Activated CD8-positive, alpha-beta memory T cell treated with anti-CD3 and anti-CD28 coated beads for 48 hours (primary cell): ENCODE measurements around the gene KIF25.

Experiments
- DNase-seq, 3 experiments: peaks; one replicate each; pipeline ENCODE4 v3.0.0-alpha.2; 2020; ENCODE audit warnings: low read depth in 2 of 3, low spot score in 2 of 3

KIF25 gene

DNA sequence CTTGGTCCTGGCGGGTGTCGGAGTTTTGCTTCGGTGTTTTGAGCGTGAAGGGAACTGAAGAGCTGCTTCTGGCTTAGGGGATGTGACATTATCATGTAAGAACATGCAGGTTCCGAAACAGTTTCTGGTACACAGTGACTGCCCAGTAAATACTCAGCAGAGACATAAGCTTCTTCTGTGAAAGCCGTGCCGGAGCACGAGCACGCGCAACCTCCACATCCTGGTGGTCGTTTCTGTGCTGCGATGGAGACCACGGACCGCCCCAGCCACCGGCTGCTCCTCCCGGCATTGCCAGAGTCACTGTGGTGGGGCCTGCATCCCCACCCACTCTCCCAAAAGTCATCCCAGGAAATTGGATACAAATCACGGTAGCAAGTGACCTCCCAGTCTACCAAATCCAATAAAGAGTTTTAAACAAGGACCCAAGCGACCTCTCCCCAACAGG lies 18.7 kb downstream of the KIF25 start:
- DNase-seq: no peak

DNA sequence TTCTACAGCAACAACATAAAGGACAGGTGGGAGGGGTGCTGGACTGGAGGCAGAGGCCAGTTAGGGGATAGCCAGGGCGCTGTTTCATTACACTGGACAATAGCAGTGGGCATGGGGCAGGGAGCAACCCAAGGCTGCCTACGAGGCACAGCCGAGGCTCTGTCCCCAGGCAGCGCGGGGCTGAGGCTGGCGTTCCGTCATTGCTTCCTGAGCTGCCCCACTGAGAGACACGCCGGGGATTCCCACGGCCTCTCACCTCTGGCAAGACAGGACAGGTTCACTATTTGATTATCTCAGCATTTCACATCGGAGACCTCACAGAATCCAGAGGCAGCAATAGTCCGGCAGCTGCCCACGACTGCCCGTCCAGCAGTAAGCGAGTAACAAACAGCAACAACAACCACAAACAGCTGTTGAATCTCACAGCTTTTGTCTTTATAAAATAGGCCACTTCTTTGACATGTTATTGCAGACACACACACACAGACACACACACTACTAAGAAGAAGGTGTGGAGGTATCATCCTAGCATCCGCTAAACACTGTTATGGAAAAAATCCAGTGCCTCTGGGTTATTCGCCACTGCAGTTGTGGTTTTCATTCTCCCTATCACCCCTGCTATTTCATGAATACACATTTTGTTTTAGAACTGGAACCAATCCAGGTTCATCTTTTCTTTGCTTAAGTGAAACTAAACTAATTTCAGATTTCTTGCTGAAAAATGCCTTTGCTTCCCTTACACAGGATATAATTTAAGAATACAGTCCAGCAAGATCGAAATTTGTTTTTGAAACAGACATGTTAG lies 19.5 kb downstream of the KIF25 start:
- DNase-seq: no peak

DNA sequence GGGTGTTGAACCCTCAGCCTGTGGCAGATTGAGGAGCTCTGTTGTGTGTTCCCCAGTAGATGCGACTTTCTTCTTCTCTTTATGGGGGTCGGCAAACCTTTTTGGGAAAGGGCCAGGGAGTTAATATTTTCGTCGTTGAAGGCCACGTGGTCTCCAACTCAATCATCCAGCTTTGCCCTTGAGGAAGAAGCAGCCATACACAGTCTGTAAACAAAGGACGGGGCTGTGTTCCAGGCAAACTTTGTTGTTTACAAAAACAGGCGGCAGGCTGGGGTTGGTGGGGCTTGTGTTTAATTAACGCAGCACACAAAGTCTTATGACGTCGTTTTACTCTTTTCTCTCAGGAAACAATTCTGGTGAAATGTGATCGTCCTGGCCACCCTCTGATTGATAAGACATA lies 20.2 kb downstream of the KIF25 start:
- no peak for DNase-seq

DNA sequence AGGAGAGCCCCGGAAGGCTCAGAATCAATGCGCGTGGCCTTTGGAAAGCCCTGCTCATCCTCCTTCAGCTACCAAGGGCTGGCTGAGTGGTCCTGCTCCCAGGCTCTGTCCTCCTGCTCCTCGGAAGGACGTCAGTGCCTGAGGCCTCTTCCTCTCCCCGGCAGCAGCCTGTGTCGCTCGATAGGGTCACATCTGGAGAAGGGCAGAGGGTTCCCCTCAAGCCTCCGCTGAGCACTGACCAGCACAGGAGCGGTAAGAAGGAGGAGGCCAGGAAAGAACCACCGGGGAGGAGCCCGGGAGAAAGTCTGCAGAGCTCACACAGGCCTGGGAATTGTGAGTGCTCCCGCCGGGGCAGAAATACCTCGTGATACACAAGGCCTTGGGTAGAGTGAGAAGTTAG lies 21.2 kb downstream of the KIF25 start:
- no peak for DNase-seq

DNA sequence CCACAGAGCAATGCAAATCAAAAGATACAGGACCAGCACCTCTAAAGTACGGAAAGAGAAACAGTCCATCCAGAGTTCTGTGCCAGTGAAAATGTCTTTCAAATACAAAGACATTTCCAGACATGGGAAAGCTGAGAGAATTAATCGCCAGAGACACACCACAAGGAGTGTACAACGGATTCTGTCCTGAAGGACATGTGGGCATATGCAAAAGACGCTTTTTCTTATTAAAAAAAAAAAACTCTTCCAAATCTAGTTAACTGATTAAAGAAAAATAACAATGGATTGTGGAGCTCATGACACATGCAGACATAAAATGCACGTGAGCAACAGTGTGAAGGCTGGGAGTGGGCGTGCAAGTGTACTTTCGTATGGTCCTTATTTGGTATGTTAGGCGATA lies 22.8 kb downstream of the KIF25 start:
- DNase-seq: no peak

DNA sequence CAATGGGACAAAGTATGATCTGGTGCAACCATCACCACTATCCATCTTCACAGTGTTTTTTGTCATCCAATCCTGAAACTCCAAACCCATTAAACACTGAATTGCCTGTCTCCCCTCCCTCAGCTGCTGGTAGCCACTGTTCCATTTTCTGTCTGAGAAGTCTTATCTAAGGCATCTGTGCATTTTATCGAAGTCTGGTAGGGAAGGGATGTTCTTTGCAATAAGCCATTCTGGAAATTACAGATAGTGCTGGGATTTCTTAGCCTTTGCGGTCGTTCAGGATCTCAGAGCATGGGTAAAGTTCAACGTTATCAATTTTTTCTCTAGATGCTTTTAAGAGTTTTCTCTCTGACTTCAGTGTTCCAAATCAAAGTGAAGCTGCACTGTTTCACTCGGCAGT lies 24.1 kb downstream of the KIF25 start:
- no peak for DNase-seq

DNA sequence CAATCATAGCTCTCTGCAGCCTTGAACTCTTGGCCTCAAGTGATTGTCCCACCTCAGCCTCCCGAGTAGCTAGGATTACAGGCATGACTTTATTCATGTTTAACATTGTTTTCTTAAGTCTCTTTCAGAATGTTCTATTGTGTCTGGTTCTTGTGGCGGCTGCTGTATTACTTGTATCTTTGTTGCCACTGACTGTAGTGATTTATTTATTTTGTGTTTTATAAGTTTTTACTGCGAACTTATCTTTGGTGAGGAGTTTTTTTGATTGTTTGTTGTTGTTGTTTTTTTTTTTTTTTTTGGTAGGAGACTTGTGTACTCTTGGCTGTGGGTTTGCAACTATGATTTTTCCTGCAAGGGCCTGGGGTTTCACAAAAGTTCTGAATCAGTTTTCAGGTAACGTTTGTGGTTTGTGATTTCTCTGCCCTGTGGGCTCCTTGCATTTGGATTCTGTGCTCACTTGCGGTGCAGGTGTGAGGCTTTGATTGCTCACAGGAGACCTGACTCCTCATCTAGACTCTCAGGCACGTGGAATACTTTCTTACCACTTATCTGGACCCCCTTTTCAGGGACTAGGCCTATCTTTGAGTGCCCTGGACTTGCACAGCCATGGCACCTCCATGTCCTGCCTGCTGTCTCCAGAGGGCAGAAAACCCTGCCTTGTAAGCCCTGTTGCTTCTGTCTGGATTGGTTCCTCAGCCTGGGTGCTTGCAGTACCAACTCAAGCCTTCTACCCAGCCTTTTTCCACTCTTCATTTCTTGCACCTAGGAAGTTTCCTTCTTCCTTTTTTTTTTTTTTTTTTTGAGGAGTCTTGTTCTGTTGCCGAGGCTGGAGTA lies 25.2 kb downstream of the KIF25 start:
- DNase-seq: no peak

DNA sequence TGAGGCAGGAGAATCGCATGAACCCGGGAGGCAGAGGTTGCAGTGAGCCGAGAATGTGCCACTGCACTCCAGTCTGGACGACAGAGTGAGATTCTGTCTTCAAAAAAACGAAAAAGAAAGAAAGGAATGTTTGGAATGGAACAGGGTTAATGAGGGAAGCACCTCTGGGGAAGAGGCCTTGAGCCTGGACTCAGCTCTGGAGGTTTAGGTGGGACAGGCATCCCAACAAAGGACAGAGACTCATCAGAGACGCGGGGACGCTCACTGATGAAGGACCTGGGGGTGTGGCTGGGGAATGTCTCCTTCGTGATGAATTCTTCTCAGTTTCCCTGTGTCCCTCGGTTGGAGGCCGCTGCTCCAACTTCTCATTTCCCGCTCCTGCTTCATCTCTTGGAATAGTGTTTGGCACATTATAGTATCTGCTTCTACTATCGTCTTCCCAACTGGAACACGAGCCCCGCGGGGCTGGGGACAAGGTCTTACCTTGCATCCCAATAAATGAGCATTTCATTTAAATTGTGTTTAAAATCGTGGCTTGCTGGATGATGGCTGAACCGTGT lies 27.6 kb downstream of the KIF25 start:
- no peak for DNase-seq

DNA sequence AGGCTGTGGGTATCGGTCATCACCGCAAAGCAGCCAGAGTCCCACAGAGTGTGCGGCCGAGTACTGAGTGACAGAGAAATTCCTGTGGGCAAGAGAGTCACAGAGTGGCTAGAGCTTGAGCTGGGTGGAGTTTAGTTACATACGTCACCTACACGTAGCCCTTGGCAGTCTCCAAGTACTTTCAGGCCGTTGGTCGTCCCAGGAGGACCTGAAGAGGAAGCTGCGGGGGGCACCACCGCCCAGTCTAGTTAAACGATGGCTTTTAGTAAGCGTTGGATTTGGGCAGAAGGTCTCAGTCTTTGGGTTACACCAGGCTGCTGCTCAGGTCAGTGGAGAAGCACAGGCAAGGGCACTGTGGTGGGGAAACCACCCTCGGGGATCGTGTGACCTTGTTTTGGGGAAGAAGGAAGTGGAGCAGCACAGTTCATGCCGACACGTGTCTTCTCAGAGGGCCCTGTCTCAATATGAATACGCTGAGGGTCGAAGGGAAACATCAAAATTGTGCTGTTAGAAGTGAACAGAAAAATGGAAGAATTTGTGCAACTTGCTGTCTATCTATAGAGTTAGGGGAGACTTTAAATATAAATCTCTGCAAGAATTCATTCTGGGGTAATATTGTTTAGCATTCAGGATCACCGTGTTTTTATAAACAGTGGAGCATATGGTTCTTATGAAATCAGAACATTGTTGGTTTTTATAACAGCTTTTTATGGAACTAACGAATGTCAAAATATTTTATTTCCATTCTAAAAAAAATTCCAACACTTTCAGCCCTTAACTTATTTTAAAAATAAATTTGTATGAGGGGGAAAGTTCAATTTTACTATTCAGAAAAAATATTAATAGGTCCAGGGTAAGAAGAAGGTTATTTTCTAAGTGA lies 28.6 kb downstream of the KIF25 start:
- DNase-seq: no peak

DNA sequence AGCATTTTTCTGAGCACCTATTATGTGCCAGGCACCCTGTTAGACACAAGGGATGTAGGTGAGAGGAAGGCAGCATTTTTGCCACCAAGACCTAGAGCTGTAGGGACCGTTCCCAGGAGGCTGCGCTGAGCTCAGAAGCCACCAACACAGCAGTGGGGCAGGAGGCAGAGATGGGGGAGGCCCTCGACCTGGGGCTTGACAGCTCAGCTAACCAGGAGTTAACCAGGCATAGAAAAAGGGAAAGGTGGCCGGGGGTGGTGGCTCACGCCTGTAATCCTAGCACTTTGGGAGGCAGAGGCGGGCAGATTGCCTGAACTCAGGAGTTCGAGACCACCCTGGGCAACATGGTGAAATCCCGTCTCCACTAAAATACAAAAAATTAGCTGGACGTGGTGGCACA lies 29.5 kb downstream of the KIF25 start:
- DNase-seq: no peak

DNA sequence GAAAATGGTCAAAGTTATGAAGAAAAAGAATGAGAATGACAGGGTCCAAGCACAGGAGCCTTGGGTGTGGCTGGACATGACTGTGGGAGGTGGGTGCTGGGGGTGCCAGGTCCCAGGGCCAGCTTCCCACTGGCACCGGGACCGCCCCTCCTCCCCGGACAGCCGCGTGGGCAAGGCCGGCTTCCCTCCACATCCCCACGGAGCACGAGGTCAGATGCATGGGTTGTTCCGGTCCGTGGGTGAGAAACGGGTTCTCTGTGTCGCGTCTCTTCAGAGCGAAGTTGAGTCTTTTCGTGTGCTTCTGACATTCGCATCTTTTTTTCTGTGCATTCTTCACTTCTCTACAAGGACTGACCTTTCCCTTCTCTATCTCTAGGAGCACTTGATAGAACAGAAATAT lies 30.1 kb downstream of the KIF25 start:
- no peak for DNase-seq

DNA sequence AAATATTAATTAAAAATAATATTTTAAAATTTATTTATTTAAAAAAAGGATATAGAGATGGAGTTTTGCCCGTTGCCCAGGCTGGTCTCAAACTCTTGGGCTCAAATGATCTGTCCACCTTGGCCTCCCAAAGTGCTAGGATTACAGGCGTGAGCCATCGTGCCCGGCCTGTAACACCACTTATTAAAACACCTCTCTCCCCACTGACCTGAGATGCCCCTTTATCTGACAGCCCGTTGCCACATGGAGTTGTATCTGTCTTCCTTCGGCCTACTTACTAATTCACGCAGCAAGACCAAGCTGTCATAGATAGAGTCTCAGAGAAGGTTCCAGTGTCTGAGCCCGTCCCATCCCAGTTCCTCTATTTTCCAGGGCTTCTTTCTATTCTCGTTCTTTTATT lies 30.7 kb downstream of the KIF25 start:
- DNase-seq: no peak

DNA sequence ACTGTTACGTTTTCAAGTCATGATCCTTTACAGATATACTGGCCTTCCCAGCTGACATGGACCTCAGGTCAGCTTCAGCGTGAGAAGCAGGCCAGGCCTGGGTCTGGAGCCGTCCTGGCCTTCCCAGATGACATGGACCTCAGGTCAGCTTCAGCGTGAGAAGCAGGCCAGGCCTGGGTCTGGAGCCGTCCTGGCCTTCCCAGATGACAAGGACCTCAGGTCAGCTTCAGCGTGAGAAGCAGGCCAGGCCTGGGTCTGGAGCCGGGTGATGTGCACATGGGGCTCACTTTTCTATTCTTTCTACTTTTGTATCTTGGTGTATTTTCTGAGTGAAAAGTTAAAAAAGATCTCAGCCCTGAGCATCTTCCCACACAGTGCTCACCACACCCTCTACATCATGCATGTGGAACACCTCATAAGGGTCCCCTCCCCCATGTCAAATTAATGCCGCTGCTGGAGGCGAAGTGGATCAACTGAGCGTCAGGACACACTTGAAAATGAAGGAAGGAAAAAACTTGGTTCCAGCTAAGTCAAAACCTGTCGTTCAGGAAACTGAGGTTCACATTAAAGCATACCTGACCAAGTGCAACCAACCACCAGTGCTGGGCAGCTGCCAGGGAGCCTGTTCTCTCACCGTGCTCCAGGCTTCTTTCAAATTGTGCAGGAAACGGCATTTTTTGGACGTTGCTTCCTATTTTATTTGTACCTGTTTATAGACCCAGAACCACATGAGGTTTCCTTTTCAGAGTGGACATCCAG lies 32.2 kb downstream of the KIF25 start:
- no peak for DNase-seq

DNA sequence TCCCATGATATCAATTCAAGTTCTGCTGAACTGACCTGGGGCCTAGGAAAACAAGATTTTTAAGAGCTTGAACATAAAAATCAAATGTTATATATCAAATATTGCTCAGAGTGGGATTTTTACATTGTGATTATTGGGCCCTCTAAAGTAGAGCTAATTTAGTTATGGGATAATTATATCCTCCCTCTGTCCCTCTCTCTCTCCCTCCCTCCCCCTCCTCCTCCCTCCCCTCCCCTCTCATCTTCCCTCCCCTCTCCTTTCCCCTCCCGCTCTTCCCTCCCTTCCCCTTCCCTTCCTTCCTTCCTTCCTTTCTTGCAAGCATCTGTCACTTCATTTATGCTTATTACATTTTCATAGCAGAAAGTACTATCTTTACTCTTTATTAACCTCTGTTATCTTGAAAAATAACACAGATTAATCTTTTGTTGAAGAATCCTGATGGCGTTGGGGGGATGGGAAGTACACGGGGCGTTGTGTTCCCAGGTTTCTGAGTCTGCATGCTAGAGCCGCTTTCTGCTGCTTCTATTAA lies 32.8 kb downstream of the KIF25 start:
- DNase-seq: no peak

DNA sequence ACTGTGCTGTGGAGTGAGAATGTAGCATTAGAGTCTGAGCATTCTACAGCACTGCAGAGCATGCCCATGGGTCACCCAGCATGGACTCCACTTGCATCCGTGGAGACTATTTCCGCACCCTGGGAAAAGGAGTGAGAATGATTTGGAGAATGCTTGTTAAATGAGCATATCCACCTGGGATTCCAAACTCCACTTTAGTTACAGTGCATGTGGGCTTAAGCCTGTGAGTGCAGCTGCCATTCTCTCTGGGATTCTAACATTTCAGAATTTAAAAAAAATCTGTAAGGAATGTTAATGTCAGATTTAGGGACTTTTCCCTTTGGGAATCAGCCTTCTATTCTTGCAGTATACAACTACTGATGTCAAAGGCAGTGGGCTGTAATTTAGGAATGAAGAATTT lies 33.4 kb downstream of the KIF25 start:
- no peak for DNase-seq

DNA sequence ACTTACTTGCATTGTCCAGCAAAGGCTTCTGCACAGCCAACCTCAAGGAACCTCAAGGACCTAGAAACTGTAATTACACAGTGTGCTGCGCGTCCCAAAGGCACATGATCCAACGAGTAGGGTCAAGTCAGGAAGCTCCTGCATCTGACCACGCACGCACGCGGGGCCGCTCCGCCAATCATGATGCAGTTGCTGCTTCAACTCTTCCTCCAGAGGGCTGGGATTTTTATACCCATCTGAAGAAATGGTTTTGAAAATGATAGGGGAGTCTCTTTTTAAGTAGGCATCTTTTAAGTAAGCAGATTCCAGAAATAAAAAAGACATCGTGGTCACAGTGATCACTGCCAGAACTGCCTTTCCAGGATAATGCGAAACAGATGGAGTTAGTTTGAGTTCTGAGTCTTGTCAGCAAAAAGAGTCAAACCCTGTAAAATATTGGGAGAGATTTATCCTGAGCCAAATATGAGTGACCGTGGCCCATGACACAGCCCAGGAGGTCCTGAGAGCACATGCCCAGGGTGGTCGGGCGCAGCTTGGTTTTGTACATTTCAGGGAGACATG lies 34.0 kb downstream of the KIF25 start:
- no peak for DNase-seq

DNA sequence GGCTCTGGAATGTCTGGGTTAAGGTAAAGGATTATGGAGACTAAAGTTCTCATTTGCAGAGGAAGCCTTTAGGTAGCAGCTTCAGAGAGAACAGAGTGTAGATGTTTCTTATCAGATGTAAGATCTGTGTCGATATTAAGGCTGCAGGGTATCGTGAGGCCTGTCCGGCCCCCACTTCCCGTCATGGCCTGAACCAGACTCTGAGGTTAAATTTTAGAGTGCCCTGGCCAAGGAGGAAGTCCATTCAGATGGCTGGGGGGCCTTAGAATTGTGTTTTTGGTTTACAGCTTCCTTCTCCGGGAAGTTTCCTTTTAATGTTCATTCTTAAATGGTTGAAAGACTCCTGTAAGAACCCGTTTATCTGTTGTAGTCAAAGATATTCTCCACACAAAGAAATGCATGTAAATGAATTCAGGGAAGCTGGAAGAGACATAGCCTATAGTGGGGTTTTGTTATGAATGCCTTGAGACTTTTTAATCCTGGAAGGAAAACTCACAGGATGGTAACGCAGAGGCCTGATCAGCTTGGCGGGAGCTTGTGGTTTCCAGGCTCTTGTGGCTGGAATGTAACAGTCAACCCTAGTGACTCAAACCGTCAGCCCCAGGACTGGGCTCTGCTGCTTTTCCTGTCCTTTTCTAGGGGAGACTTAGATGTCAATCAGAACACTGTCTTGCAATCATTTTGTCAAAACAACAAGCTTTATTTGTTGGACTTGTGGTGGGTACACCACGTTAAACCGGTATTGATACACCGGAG lies 34.7 kb downstream of the KIF25 start:
- DNase-seq: no peak

DNA sequence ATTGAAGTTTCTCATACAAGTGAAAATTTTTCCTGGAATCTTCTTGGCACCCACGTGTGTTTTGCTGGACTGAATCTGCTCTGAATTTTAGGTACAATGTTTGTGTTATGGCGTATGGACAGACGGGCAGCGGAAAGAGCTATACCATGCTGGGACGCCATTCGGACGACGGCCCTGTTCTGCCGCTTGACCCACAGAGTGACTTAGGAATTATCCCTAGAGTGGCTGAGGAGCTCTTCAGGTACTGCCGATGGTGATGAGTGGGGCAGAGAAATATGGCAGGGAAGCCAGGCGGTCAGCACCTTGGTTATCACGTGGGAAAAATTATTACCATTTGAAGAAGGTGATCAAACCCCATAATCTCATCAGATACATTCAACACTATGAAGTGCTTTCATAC lies 36.3 kb downstream of the KIF25 start:
- no peak for DNase-seq

DNA sequence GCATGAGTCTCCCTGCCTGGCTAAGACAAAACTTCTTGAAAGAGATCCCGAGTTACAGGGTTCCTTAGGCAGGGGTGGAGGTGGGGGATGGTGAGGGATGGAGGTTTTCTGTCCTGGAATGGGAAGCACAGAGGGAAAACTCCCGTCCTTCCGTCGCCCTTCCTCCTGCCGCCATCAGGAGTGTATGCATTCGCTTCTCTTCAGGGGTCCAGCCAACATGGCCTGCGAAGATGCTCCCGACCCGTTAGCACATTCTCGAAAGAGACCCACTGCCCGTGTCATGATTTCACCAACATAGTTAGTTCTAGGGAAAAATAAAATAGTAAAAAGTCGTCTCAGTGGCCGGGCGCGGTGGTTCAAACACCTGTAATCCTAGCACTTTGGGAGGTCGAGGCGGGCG lies 37.1 kb downstream of the KIF25 start:
- DNase-seq: no peak
